HepG2 (cell line): ENCODE results near the gene LRRC3C. TPM values are rescaled to one million over a fixed set of nuclear protein-coding genes. Genes with fewer than 3 reads are reported as not detected.

ENCODE experiments used
- ATF4 ChIP-seq, 2 experiments: fragments of 450-650 bp in 1 of 2; sonication (generic) in 1 of 2; formaldehyde crosslinking; IDR thresholded peaks; 2 replicates each; pipeline versions ENCODE4 v1.5.0 to v1.8.0; 2020 to 2022; ENCODE audit warnings: mild to moderate bottlenecking in 1 of 2, missing genetic modification reagents in 1 of 2
- ATM ChIP-seq: fragments of 450-650 bp; IDR thresholded peaks from 2 replicates; pipeline ENCODE4 v1.7.1; 2017; ENCODE audit warnings: mild to moderate bottlenecking, borderline replicate concordance
- BCL6 ChIP-seq: IDR thresholded peaks from 2 replicates; pipeline ENCODE4 v1.6.1; 2016; ENCODE audit warnings: missing genetic modification reagents, missing compliant biosample characterization
- CTCF ChIP-seq: sonication (generic); formaldehyde crosslinking; IDR thresholded peaks from 2 replicates; pipeline ENCODE4 v1.5.0; 2020; ENCODE audit warnings: mild to moderate bottlenecking, missing genetic modification reagents, moderate library complexity
- HINFP ChIP-seq: sonication (generic); formaldehyde crosslinking; IDR thresholded peaks from 2 replicates; pipeline ENCODE4 v1.4.0; 2020; ENCODE audit warnings: low read depth, mild to moderate bottlenecking, missing genetic modification reagents
- MEF2D ChIP-seq: sonication (generic); formaldehyde crosslinking; IDR thresholded peaks from 2 replicates; pipeline ENCODE4 v1.5.1; 2020; ENCODE audit warnings: mild to moderate bottlenecking, missing genetic modification reagents
- MTA1 ChIP-seq: sonication (generic); formaldehyde crosslinking; IDR thresholded peaks from 2 replicates; pipeline ENCODE4 v1.4.0; 2020; ENCODE audit warnings: missing genetic modification reagents, mild to moderate bottlenecking, borderline replicate concordance
- NFYB ChIP-seq: sonication (generic); formaldehyde crosslinking; IDR thresholded peaks from 2 replicates; pipeline ENCODE4 v1.4.0; 2020; ENCODE audit warnings: missing genetic modification reagents
- NR2C2 ChIP-seq: sonication (generic); formaldehyde crosslinking; IDR thresholded peaks from 2 replicates; pipeline ENCODE4 v1.4.0; 2020; ENCODE audit warnings: missing genetic modification reagents, mild to moderate bottlenecking, moderate library complexity, borderline replicate concordance
- RAD51 ChIP-seq: fragments of 450-650 bp; IDR thresholded peaks from 2 replicates; pipeline ENCODE4 v1.6.1; 2016; ENCODE audit warnings: borderline replicate concordance
- RELA ChIP-seq: sonication (generic); formaldehyde crosslinking; IDR thresholded peaks from 2 replicates; pipeline ENCODE4 v1.4.0; 2020; ENCODE audit warnings: missing genetic modification reagents
- SKI ChIP-seq: fragments of 450-650 bp; IDR thresholded peaks from one replicate; pipeline ENCODE4 v1.6.1; 2018; ENCODE audit warnings: mild to moderate bottlenecking; ENCODE audit not compliant: partially characterized antibody
- SOX5 ChIP-seq: IDR thresholded peaks from 2 replicates; pipeline ENCODE4 v1.6.1; 2016; ENCODE audit warnings: borderline replicate concordance
- U2AF1 ChIP-seq: fragments of 200-400 bp; formaldehyde crosslinking; optimal IDR thresholded peaks from 2 replicates; pipeline ENCODE3; 2017; ENCODE audit warnings: mild to moderate bottlenecking, low read depth, low read length
- ZBTB38 ChIP-seq: sonication (generic); formaldehyde crosslinking; IDR thresholded peaks from 2 replicates; pipeline ENCODE4 v1.5.1; 2020; ENCODE audit warnings: mild to moderate bottlenecking, missing genetic modification reagents
- ZFP90 ChIP-seq: sonication (generic); formaldehyde crosslinking; IDR thresholded peaks from 2 replicates; pipeline ENCODE4 v1.8.0; 2022; ENCODE audit warnings: missing genetic modification reagents, mild to moderate bottlenecking, inconsistent platforms, borderline replicate concordance
- ZNF12 ChIP-seq: sonication (generic); formaldehyde crosslinking; IDR thresholded peaks from 2 replicates; pipeline ENCODE4 v1.5.0; 2020; ENCODE audit warnings: missing genetic modification reagents
- ZNF205 ChIP-seq: IDR thresholded peaks from 2 replicates; pipeline ENCODE4 v1.6.1; 2018; ENCODE audit warnings: missing biosample characterization, missing genetic modification reagents
- ZNF326 ChIP-seq: sonication (generic); formaldehyde crosslinking; IDR thresholded peaks from 2 replicates; pipeline ENCODE4 v1.4.0; 2020; ENCODE audit warnings: missing genetic modification reagents, borderline replicate concordance
- ZNF34 ChIP-seq: sonication (generic); formaldehyde crosslinking; IDR thresholded peaks from 2 replicates; pipeline ENCODE4 v1.4.0; 2020; ENCODE audit warnings: mild to moderate bottlenecking, missing genetic modification reagents, borderline replicate concordance
- ZNF468 ChIP-seq: sonication (generic); formaldehyde crosslinking; IDR thresholded peaks from 2 replicates; pipeline ENCODE4 v1.8.0; 2022; ENCODE audit warnings: mild to moderate bottlenecking, moderate library complexity, missing genetic modification reagents
- ZNF512 ChIP-seq: sonication (generic); formaldehyde crosslinking; IDR thresholded peaks from 2 replicates; pipeline ENCODE4 v1.4.0; 2020; ENCODE audit warnings: mild to moderate bottlenecking, missing genetic modification reagents
- ZNF549 ChIP-seq: sonication (generic); formaldehyde crosslinking; IDR thresholded peaks from 2 replicates; pipeline ENCODE4 v1.5.0; 2020; ENCODE audit warnings: missing genetic modification reagents
- ZNF652 ChIP-seq: IDR thresholded peaks from 2 replicates; pipeline ENCODE4 v1.6.1; 2016; ENCODE audit warnings: low read depth, borderline replicate concordance
- ZNF678 ChIP-seq: sonication (generic); formaldehyde crosslinking; IDR thresholded peaks from 2 replicates; pipeline ENCODE4 v1.4.0; 2020; ENCODE audit warnings: mild to moderate bottlenecking, missing genetic modification reagents
- polyA plus RNA-seq, 8 experiments: library from polyadenylated mRNA; depleted of rRNA in 3 of 8; stranded (reverse) in 7 of 8; unstranded in 1 of 8; fragments of >200 nt; fragmentation: Illumina TruSeq in 4 of 8; extraction: Trizol in 4 of 8; gene quantifications; 2 replicates each; pipeline versions ENCODE4 v1.2.1 to v1.2.3, GENCODE V29; 2011 to 2016; ENCODE audit warnings: low read depth in 4 of 8, missing spikeins in 1 of 8, mixed read lengths in 1 of 8; ENCODE audit not compliant: insufficient read depth in 1 of 8
- total RNA-seq, 5 experiments: library from RNA; depleted of rRNA; stranded (reverse); fragments of >200 nt; fragmentation: Illumina TruSeq; extraction: Trizol; gene quantifications; 2 replicates each; pipeline ENCODE4 v1.2.3, GENCODE V29; 2016; ENCODE audit warnings: low read depth in 1 of 5

Gene LRRC3C
- total and polyA plus RNA-seq, 2 of the 13 experiments (the other 11 are each of a cell fraction or from before 2014, with no cell fraction given), result 0.17 TPM; not detected in 1

GRCh38 chr17:39923836-39924690 is 3.5 kb upstream of the LRRC3C start (continued):
- peak; percentile 86; the same call in 1 of the 2 replicates for TF ChIP-seq ZNF34 (CRISPR knock-in tag)
- TF ChIP-seq ZNF205 (CRISPR knock-in tag), result peak; percentile 94
- TF ChIP-seq MEF2D (CRISPR knock-in tag), result peak; percentile 96; the same call in 1 of the 2 replicates
- peak; percentile 94 for TF ChIP-seq ZBTB38 (CRISPR knock-in tag)
- no peak for TF ChIP-seq ZNF549
- TF ChIP-seq HINFP (CRISPR knock-in tag), result peak; percentile 88
- peak; percentile 81; the same call in 1 of the 2 replicates for TF ChIP-seq ZNF512 (CRISPR knock-in tag)
- TF ChIP-seq ATF4 (CRISPR knock-in tag; IDR thresholded peaks at IDR 0.05), result peak in 1 of 2 experiments; percentile 87; a peak in 2 of 4 replicates
- peak; percentile 90 for TF ChIP-seq ZNF12 (CRISPR knock-in tag)
- TF ChIP-seq ZFP90 (CRISPR knock-in tag), result peak; percentile 92
- TF ChIP-seq SKI, result peak; percentile 88
- no peak for TF ChIP-seq ATM
- TF ChIP-seq NFYB (CRISPR knock-in tag), result no peak
- peak; percentile 96 for TF ChIP-seq SOX5 (CRISPR knock-in tag)
- peak; percentile 92 for TF ChIP-seq BCL6 (CRISPR knock-in tag)
- TF ChIP-seq ZNF326 (CRISPR knock-in tag), result no peak; the same call in 1 of the 2 replicates
- TF ChIP-seq ZNF678 (CRISPR knock-in tag), result peak; percentile 65; the same call in 1 of the 2 replicates
- TF ChIP-seq MTA1, result peak; percentile 99
- peak; percentile 90 for TF ChIP-seq NR2C2 (CRISPR knock-in tag)
- TF ChIP-seq RAD51, result no peak
- TF ChIP-seq RELA (CRISPR knock-in tag), result no peak; the same call in 1 of the 2 replicates
- TF ChIP-seq ZNF652 (CRISPR knock-in tag), result peak; percentile 81
- peak; percentile 62 for TF ChIP-seq CTCF
- TF ChIP-seq U2AF1, result no peak
- TF ChIP-seq ZNF468, result no peak; the same call in 1 of the 2 replicates
